GM23338 (cell line): ENCODE measurements around the gene KCNJ13. TPM values are rescaled to one million over a fixed set of nuclear protein-coding genes. Genes with fewer than 3 reads are reported as not detected.

Experiments
- ATAC-seq: fragments of 200-7000 bp; cut with Tn5 transposase; 3 replicates; pipeline ENCODE4 v1.9.1; 2020
- DNase-seq: peaks from one replicate; pipeline ENCODE4 v3.0.0-alpha.2; 2015; ENCODE audit warnings: low spot score
- H2AFZ ChIP-seq: fragments of 200-600 bp; sonication (generic); 2 replicates; pipeline ENCODE4 v1.8.0; 2016; ENCODE audit warnings: antibody characterized with exemption, mild to moderate bottlenecking, moderate library complexity
- H3F3A ChIP-seq: fragments of 200-600 bp; sonication (generic); replicated peaks from 2 replicates; pipeline ENCODE4 v1.8.0; 2017; ENCODE audit warnings: antibody characterized with exemption, mixed run types, low read depth
- H3K27ac ChIP-seq: fragments of 200-600 bp; sonication (generic); 2 replicates; pipeline ENCODE4 v1.6.1; 2016; ENCODE audit warnings: low read depth
- H3K27me3 ChIP-seq: fragments of 200-600 bp; sonication (generic); 2 replicates; pipeline ENCODE4 v1.8.0; 2016; ENCODE audit warnings: mild to moderate bottlenecking, mixed run types, moderate library complexity; ENCODE audit not compliant: insufficient read depth
- H3K36me3 ChIP-seq: fragments of 200-600 bp; sonication (generic); 2 replicates; pipeline ENCODE4 v1.8.0; 2016; ENCODE audit warnings: mild to moderate bottlenecking; ENCODE audit not compliant: insufficient read depth
- H3K4me1 ChIP-seq: fragments of 200-600 bp; sonication (generic); 2 replicates; pipeline ENCODE4 v1.8.0; 2016; ENCODE audit warnings: mild to moderate bottlenecking, moderate library complexity; ENCODE audit not compliant: insufficient read depth
- H3K4me2 ChIP-seq: fragments of 200-600 bp; sonication (generic); 2 replicates; pipeline ENCODE4 v1.7.1; 2017; ENCODE audit warnings: mixed run types
- H3K4me3 ChIP-seq: fragments of 200-600 bp; sonication (generic); 2 replicates; pipeline ENCODE4 v1.6.1; 2016; ENCODE audit warnings: mixed run types
- H3K79me2 ChIP-seq: fragments of 200-600 bp; sonication (generic); replicated peaks from 2 replicates; pipeline ENCODE4 v1.8.0; 2017; ENCODE audit warnings: mild to moderate bottlenecking; ENCODE audit not compliant: insufficient read depth
- H3K9me2 ChIP-seq: fragments of 200-600 bp; sonication (generic); 2 replicates; pipeline ENCODE4 v1.8.0; 2017; ENCODE audit not compliant: insufficient read depth
- H4K20me1 ChIP-seq: fragments of 200-600 bp; sonication (generic); replicated peaks from 2 replicates; pipeline ENCODE4 v1.8.0; 2017; ENCODE audit warnings: mild to moderate bottlenecking; ENCODE audit not compliant: insufficient read depth
- H3K27ac Mint-ChIP-seq: 2 replicates; pipeline ENCODE4 v1.8.0; 2020; ENCODE audit warnings: inconsistent platforms, mild to moderate bottlenecking, moderate library complexity, mixed read lengths
- H3K27me3 Mint-ChIP-seq: 3 replicates; pipeline ENCODE4 v1.8.0; 2022; ENCODE audit warnings: low read depth, mild to moderate bottlenecking, moderate library complexity, mixed read lengths, inconsistent platforms; ENCODE audit not compliant: insufficient read depth, poor library complexity
- H3K36me3 Mint-ChIP-seq: 3 replicates; pipeline ENCODE4 v1.8.0; 2021; ENCODE audit warnings: low read depth, mild to moderate bottlenecking, inconsistent platforms, moderate library complexity, mixed read lengths
- H3K4me1 Mint-ChIP-seq: 3 replicates; pipeline ENCODE4 v1.8.0; 2020; ENCODE audit warnings: mild to moderate bottlenecking, inconsistent platforms, mixed read lengths
- H3K4me3 Mint-ChIP-seq: 3 replicates; pipeline ENCODE4 v1.8.0; 2021; ENCODE audit warnings: moderate library complexity, mild to moderate bottlenecking, inconsistent platforms, mixed read lengths
- H3K9me3 Mint-ChIP-seq: 3 replicates; pipeline ENCODE4 v1.8.0; 2020; ENCODE audit warnings: moderate library complexity, mild to moderate bottlenecking, inconsistent platforms, mixed read lengths
- CREB1 ChIP-seq: fragments of 250-450 bp; sonication (Bioruptor Pico); IDR thresholded peaks from 2 replicates; pipeline ENCODE4 v1.5.0; 2020; ENCODE audit warnings: low read depth, mild to moderate bottlenecking, moderate library complexity
- ETS1 ChIP-seq: IDR thresholded peaks from 2 replicates; pipeline ENCODE4 v1.6.1; 2016; ENCODE audit warnings: antibody characterized with exemption
- EZH2 ChIP-seq: fragments of 200-600 bp; sonication (generic); IDR thresholded peaks from one replicate; pipeline ENCODE4 v1.8.0; 2017; ENCODE audit warnings: antibody characterized with exemption, mild to moderate bottlenecking, low read depth; ENCODE audit not compliant: unreplicated experiment
- EZH2phosphoT487 ChIP-seq: fragments of 200-600 bp; sonication (generic); IDR thresholded peaks from one replicate; pipeline ENCODE4 v1.8.1; 2018; ENCODE audit warnings: antibody characterized with exemption; ENCODE audit not compliant: unreplicated experiment
- JUNB ChIP-seq: IDR thresholded peaks from one replicate; pipeline ENCODE4 v1.6.1; 2016; ENCODE audit warnings: antibody characterized with exemption; ENCODE audit not compliant: unreplicated experiment
- NANOG ChIP-seq: IDR thresholded peaks from 2 replicates; pipeline ENCODE4 v1.6.1; 2016; ENCODE audit warnings: antibody characterized with exemption, borderline replicate concordance
- POLR2AphosphoS5 ChIP-seq: IDR thresholded peaks from 2 replicates; pipeline ENCODE4 v1.6.1; 2016; ENCODE audit warnings: antibody characterized with exemption, low read depth
- STAT1 ChIP-seq: IDR thresholded peaks from one replicate; pipeline ENCODE4 v1.6.1; 2016; ENCODE audit warnings: antibody characterized with exemption; ENCODE audit not compliant: unreplicated experiment
- ZNF114 ChIP-seq: fragments of 250-450 bp; sonication (Bioruptor Pico); IDR thresholded peaks from 2 replicates; pipeline ENCODE4 v1.5.0; 2020; ENCODE audit warnings: mild to moderate bottlenecking, moderate library complexity
- ZNF331 ChIP-seq: fragments of 250-450 bp; sonication (Bioruptor Pico); IDR thresholded peaks from 2 replicates; pipeline ENCODE4 v1.5.0; 2020; ENCODE audit warnings: low read depth, mild to moderate bottlenecking, moderate library complexity
- ZNF462 ChIP-seq: fragments of 250-450 bp; sonication (Bioruptor Pico); IDR thresholded peaks from 2 replicates; pipeline ENCODE4 v1.5.0; 2020; ENCODE audit warnings: mild to moderate bottlenecking, moderate library complexity
- polyA plus RNA-seq: library from polyadenylated mRNA; unstranded; fragments of >200 nt; fragmentation: Nextera tagmentation; extraction: Ambion mirVana; gene quantifications from 2 replicates; pipeline ENCODE4 v1.2.1, GENCODE V29; 2016
- total RNA-seq: library from RNA; depleted of rRNA; stranded (reverse); fragments of >200 nt; shearing (Covaris generic); gene quantifications from 2 replicates; pipeline ENCODE4 v1.2.3, GENCODE V29; 2014

KCNJ13 gene
- total and polyA plus RNA-seq, 2 experiments from 2014 or later = 0.37 TPM; not detected in 1

GRCh38 chr2:232798187-232798586 lies 21.8 kb upstream of the KCNJ13 start (continued):
- no peak for TF ChIP-seq ETS1
- TF ChIP-seq CREB1 (CRISPR knock-in tag) = no peak
- TF ChIP-seq EZH2 = no peak

GRCh38 chr2:232795920-232796319 lies 19.6 kb upstream of the KCNJ13 start:
- no peak overlapping the region for H3K4me3 ChIP-seq
- no peaks in the 10 kb centered on the region for H3K27me3 Mint-ChIP-seq
- peaks cover 6% of the 10 kb centered on the region; the same call in 1 of the 2 replicates for H3K79me2 ChIP-seq
- ATAC-seq = no peak
- no peaks in the 10 kb centered on the region; the same call in 1 of the 2 replicates for H4K20me1 ChIP-seq
- H3K27me3 ChIP-seq = no peaks in the 10 kb centered on the region
- no peak overlapping the region for H2AFZ ChIP-seq
- H3F3A ChIP-seq = no peaks in the 10 kb centered on the region
- H3K4me1 ChIP-seq = peaks cover 9% of the 10 kb centered on the region; the same call in 1 of the 2 replicates
- H3K27ac ChIP-seq = 0 out of 2 replicates have a peak overlapping the region, but pooled peaks have one; percentile 20
- no peaks in the 10 kb centered on the region for H3K9me2 ChIP-seq
- peaks cover 27% of the 10 kb centered on the region for H3K36me3 ChIP-seq
- no peak overlapping the region for H3K27ac Mint-ChIP-seq
- H3K4me3 Mint-ChIP-seq = no peak overlapping the region
- H3K36me3 Mint-ChIP-seq = peaks cover 49% of the 10 kb centered on the region
- DNase-seq = no peak
- peaks cover 9% of the 10 kb centered on the region; the same call in 2 of the 3 replicates for H3K4me1 Mint-ChIP-seq
- no peak for TF ChIP-seq ZNF331 (CRISPR knock-in tag)
- H3K4me2 ChIP-seq = no peak overlapping the region
- no peaks in the 10 kb centered on the region for H3K9me3 Mint-ChIP-seq

GRCh38 chr2:232794981-232795380 lies 18.6 kb upstream of the KCNJ13 start:
- Mint-ChIP-seq H3K27ac (no peak overlapping the region), H3K36me3 (peaks cover 51% of the 10 kb centered on the region), H3K4me1 (peaks cover 7% of the 10 kb centered on the region; the same call in 2 of the 3 replicates), H3K4me3 (no peak overlapping the region), H3K27me3 (no peaks in the 10 kb centered on the region), H3K9me3 (no peaks in the 10 kb centered on the region)
- peaks cover 29% of the 10 kb centered on the region for H3K36me3 ChIP-seq
- H3K4me3 ChIP-seq = no peak overlapping the region
- H4K20me1 ChIP-seq = no peaks in the 10 kb centered on the region; the same call in 1 of the 2 replicates
- ATAC-seq = no peak
- H3K27me3 ChIP-seq = no peaks in the 10 kb centered on the region
- H3K4me2 ChIP-seq = no peak overlapping the region
- H2AFZ ChIP-seq = no peak overlapping the region
- H3K27ac ChIP-seq = no peak overlapping the region
- peaks cover 5% of the 10 kb centered on the region; the same call in 1 of the 2 replicates for H3K4me1 ChIP-seq
- no peaks in the 10 kb centered on the region for H3F3A ChIP-seq
- no peaks in the 10 kb centered on the region; the same call in 1 of the 2 replicates for H3K79me2 ChIP-seq
- DNase-seq = no peak
- no peaks in the 10 kb centered on the region for H3K9me2 ChIP-seq
- TF ChIP-seq EZH2phosphoT487 = no peak
- no peak for TF ChIP-seq CREB1 (CRISPR knock-in tag)
- TF ChIP-seq ETS1 = no peak
- TF ChIP-seq STAT1 = no peak
- TF ChIP-seq ZNF462 (CRISPR knock-in tag) = no peak
- no peak for TF ChIP-seq POLR2AphosphoS5
- no peak for TF ChIP-seq JUNB
- TF ChIP-seq EZH2 = no peak
- TF ChIP-seq NANOG = no peak
- TF ChIP-seq ZNF114 = no peak
